NT2/D1 (cell line): ENCODE results near the gene DHRS1.

Experiments used
- SUZ12 ChIP-seq: IDR thresholded peaks from 2 replicates; pipeline ENCODE4 v1.6.1; 2011; ENCODE audit not compliant: insufficient read length, insufficient read depth; ENCODE audit errors: extremely low read depth
- YY1 ChIP-seq: IDR thresholded peaks from 2 replicates; pipeline ENCODE4 v1.6.1; 2011; ENCODE audit not compliant: insufficient read length, insufficient read depth

DNA sequence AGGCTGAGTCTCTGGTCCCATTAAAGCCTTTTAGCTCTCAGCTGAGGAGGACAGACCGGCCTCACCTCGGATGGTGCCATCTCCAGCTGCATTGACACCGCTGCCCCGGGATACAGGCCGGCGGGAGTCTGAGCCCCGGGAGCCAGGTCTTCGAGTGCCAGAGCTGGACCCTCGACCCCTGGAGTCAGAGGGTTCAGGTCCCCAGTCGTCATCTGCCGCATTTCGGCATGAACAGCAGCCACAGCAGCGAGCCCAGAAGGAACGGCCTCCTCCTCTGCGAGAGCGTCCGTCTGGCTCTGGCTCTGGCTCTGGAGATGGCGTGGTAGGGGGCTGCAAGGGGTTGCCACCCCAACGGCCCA is 37.6 kb downstream of the DHRS1 start:
- TF ChIP-seq YY1 (no peak), SUZ12 (no peak)
